GM18520 (cell line): ENCODE measurements around the gene ZNF816.
A peak's percentile ranks its signal among the peaks of the same experiment; 100 is the strongest.
"Not testable (repeated sequence)": the region's sequence is repeated elsewhere in the genome, so short reads cannot be mapped to it uniquely, and the experiment has no call there.

ENCODE experiments used
- ATAC-seq: cut with Tn5 transposase; IDR thresholded peaks from one replicate; pipeline ENCODE4 v1.9.1; 2021; ENCODE audit not compliant: unreplicated experiment

ZNF816 gene

GRCh38 chr19:52962394-52963246, at the start of gene ZNF816:
TSS of gene ZNF816 (minus strand) at chr19:52962881. CDS start at chr19:52956089, 6,792 bp downstream.
- ATAC-seq: peak; percentile 88

DNA sequence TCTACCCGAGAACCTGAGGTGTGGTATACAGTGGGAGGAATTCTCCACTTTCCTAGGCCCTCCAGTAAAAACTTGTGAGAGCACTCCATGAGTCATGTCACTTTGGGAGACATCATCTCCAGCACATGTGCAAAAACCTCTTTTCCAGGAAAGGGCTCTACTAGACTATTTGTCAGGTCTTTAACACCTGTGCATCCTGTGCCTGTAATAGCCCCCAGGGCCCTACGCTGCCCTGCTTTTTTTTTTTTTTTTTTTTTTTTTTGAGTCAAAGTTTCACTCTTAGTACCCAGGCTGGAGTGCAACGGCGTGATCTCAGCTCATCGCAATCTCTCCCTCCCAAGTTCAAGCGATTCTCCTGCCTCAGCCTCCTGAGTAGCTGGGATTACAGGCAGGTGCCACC, 49.3 kb upstream of the ZNF816 start:
- no peak for ATAC-seq

DNA sequence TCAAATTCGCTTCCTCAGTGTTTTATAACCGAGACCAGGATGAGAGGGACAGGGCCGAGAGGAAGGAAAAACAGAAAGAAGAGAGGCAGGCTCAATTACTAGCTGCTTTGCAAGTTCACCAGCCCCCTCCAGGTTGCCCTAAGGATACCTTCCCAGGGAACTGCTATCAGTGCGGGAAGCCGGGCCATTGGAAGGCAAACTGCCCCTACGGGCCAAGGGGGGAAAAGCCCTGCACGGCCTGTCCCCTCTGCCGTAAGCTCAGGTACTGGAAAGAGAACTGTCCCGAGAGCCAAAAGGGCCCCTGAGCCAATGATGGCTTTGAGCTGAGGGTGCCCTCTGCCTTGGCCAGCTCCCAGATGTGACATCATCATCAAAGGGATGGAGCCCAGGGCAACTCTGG, 47.8 kb upstream of the ZNF816 start:
- no peak for ATAC-seq

DNA sequence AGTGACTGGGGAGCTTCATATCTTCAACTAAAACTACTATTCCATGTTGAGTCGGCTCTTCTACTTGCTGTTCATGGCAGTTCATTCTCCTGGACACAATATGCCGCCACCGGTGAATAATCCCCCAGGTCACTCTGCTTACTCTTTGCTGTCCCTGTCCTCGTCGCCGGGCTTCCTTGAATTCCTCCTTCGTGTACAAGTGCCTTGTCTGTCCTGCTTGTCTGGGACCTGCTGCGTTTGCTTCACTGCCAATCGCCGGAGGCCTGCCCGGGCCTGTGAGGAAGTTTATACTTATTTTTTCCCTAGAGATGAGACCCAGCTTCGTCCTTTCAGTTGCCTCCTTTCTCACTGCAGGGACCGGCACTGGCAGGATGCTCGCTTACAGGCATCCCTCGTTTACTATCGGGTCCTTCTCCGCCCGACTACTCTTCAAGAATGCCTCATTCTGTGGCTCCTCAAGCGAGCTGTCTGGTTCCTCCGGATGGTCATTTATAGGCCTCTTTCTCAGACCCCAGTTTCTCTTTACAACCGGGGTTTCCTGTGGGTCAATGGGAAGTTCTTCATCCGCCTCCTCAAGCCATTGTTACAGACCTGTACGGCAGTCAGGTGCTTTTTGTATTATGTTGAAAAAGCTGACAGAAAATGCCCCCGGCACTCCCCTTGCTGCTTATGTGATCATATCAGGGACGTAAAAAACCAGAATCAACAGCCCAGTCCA, 45.5 kb upstream of the ZNF816 start:
- ATAC-seq: no peak

- no peak for ATAC-seq
Measured at GRCh38 chr19:53007606-53008005, 44.9 kb upstream of the ZNF816 start.

GRCh38 chr19:53007200-53007599, 44.5 kb upstream of the ZNF816 start:
- ATAC-seq: no peak

- no peak for ATAC-seq
Measured at GRCh38 chr19:53004242-53004641, 41.6 kb upstream of the ZNF816 start.

GRCh38 chr19:53002479-53002878, 39.8 kb upstream of the ZNF816 start:
- ATAC-seq: no peak

DNA sequence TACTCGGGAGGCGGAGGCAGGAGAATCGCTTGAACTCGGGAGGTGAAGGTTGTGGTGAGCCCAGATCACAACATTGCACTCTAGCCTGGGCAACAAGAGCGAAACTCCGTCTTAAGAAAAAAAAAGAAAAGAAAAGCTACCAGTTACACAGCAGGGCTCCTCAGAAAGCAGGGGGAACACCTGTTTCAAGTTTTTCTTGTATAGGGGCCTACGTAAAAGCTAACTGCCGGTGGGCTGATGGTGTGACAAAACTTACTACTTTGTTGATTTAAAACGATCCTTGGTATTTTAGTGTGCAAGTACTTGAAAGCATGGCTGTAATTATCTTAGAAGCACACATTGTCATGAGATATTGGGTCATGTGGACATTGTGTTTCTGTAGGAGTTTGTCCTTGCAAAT, 35.3 kb upstream of the ZNF816 start:
- ATAC-seq: no peak

DNA sequence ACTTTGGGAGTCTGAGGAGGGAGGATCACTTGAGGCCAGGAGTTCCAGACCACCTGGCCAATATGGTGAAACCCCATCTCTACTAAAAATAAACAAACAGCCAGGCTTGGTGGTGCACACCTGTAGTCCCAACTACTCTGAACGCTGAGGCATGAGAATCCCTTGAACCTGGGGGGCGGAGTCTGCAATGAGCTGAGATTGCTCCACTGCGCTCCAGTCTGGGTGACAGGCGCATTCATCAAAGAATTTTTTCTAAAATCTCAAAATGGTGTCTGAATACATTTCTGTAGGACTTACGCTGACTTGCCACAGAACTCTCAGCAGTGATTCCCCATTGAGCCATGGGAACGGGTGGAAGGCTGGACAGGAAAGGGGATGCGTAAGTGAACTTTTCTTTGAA, 33.0 kb upstream of the ZNF816 start:
- ATAC-seq: no peak

DNA sequence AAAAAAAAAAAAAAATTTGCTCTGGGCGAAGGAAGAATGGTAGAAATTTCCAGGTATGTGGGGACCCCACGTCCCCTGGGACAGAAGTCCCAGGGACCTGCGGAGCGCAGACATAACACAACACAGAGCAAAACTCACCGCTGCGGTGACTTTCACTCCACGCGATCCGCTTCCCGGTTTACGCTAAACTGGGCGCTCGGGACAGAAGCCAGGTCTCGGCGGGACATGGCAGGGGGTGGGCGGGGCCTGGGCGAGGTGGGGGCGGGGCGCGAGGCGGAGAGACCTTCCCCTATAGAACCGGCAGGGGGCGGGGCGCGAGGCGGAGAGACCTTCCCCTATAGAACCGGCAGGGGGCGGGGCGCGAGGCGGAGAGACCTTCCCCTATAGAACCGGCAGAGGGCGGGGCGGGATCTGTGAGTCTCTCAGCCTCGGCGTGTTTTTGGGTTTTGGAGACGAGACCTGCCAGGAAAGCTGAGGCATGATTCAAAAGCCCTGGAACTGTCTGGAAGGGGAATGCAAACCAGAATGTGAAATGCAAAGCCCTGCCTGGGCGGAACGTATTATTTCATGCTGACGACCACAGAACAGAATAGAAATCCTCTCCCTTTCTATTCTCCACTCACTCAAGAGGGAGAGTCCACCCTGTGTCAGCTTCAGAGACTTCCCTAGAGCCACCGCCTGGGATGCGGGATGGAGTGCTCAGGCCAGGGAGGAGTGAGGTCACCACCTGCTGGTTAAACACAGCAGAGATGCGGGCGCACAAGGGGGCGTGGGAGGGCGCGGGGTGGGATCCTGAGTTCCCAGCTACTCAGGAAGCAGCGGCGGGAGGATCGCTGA, 30.9 kb upstream of the ZNF816 start:
- no peak for ATAC-seq

GRCh38 chr19:52992109-52993004, 29.7 kb upstream of the ZNF816 start:
- no peak for ATAC-seq

GRCh38 chr19:52991484-52991883, 28.8 kb upstream of the ZNF816 start:
- no peak for ATAC-seq

GRCh38 chr19:52990759-52991418, 28.2 kb upstream of the ZNF816 start:
- no peak for ATAC-seq

DNA sequence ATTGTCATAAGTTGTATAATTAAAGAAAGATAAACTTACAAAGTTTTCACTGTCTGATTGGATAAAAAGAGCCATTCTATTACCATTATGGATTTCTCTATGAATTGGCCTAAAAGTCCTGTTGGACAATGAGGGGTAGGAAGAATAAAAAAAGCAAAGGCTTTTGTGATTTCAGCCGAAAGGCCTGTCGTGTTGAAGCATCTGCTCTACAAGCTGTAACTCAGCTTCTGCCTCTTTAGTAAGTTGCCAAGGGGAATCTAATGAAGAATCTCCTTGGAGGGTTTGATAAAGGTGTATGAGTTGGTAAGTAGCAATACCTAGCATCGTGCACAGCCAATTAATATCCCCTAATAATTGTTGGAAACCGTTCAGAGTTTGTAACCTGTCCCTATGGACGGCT, 25.8 kb upstream of the ZNF816 start:
- ATAC-seq: no peak

DNA sequence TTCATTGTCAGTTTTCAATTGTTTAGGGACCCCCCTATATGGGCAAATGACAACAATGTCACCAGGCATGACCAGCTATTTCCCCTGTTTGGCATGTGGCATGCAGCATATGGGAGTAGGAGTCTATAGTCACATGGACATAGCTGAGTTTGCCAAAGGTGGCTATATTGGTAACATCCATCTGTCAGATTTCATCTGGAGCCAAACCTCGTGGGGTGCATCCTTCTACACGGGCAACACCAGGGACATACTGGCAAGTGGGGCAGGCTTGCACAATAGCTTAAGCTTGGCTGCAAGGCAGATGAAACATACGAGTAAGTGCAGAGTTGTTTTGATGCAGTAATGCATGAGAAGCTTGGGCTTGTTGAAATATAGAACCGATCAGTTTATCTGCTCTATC, 24.5 kb upstream of the ZNF816 start:
- ATAC-seq: no peak

GRCh38 chr19:52983167-52983566, 20.5 kb upstream of the ZNF816 start:
- not testable (repeated sequence) for ATAC-seq

DNA sequence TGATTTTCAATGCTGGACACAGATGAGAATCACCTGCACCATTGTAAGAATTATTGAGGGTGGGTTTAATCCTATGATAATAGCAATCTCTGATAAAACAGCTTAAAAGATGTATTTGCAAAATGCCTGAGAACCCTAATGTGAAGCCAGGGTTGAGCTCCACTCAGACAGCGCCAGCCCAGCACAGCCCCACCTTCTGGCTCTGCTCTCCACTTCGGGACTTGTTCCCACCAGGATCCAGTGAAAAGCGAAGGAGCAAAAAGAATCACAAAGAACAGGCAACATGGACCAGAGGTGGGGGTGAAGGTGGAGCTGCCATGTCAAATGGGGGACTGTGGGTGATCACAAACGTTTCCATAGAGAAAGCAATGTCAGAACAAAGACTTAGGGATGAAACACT, 18.6 kb upstream of the ZNF816 start:
- no peak for ATAC-seq

- no peak for ATAC-seq
Measured at GRCh38 chr19:52967772-52968171, 5.1 kb upstream of the ZNF816 start.

DNA sequence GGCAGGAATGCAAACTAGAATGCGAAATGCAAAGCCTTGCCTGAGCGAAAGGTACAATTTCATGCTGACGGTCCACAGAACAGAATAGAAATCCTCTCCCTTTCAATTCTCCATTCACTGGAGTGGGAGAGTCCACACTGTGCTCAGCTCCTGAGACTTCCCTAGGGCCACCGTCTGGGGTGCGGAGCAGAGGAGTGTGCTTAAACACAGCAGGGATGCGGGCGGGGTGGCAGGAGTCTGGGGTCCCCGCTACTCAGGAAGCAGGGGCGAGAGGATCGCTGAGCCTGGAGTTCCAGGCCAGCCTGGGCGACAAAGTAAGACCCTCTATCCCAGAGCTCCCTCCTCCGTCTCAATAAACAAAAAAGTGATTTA, 552 bp upstream of the ZNF816 start:
- ATAC-seq: no peak
